ENCODE results near the gene SP2.

SP2 gene

DNA sequence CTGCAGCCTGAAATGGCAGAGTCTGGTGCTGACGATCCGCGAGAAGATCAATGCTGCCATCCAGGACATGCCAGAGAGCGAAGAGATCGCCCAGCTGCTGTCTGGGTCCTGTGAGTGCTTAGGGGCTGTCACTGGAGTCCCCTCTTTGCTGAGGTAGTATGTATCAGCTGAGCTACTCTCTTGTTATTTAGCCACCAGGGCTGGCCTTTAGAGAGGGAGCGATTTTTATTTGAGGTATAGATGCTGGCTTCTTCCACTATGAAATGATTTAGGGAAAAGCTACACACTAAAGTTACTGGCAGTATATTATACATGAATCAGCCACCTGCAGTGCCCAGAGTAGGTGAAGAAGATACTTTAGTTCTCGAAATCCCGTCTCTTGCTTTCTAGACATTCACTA is 77.5 kb downstream of the SP2 start:
- no peak for DNase-seq (ENCODE audit: low read depth, low spot score)

DNA sequence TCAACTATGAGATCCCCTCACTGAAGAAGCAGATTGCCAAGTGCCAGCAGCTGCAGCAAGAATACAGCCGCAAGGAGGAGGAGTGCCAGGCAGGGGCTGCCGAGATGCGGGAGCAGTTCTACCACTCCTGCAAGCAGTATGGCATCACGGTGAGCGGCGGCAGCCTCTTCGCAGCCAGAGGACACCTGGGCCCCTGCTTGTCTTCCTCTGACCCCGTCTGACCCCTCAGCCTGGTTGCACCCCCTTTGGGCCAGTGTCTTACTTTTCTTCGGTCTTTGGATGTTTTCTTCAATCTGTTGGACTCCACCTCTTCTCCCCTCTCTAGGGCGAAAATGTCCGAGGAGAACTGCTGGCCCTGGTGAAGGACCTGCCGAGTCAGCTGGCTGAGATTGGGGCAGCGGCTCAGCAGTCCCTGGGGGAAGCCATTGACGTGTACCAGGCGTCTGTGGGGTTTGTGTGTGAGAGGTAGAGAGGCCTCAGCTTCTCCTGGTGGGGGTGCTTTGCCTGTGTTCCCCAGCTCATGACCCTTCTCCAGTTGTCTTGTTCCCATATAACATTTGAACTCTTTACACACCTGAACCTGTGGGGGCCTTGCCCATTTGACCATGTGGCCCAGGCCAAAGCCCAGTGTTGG is 79.3 kb downstream of the SP2 start:
- no peak for DNase-seq (ENCODE audit: low read depth, low spot score)

GRCh38 chr17:47975823-47976205 is 79.8 kb downstream of the SP2 start:
- no peak for DNase-seq (ENCODE audit: low read depth, low spot score)

GRCh38 chr17:47978324-47978723 is 82.3 kb downstream of the SP2 start:
- DNase-seq (ENCODE audit: low read depth, low spot score), result no peak
